HepG2 (cell line): ENCODE results near the gene EEFSEC. TPM values are rescaled to one million over a fixed set of nuclear protein-coding genes. Genes with fewer than 3 reads are reported as not detected.
A peak's percentile ranks its signal among the peaks of the same experiment; 100 is the strongest.

Experiments
- ARID5B ChIP-seq: IDR thresholded peaks from 2 replicates; pipeline ENCODE4 v1.4.0; 2020; ENCODE audit warnings: mild to moderate bottlenecking, missing genetic modification reagents
- CHD2 ChIP-seq: IDR thresholded peaks from 2 replicates; pipeline ENCODE4 v1.6.1; 2011; ENCODE audit warnings: low read depth, low read length, improper control_type of control experiment
- CREM ChIP-seq, 2 experiments: sonication (generic) in 1 of 2; formaldehyde crosslinking in 1 of 2; IDR thresholded peaks; 2 replicates each; pipeline versions ENCODE4 v1.4.0 to v1.6.1; 2016 to 2020; ENCODE audit warnings: antibody characterized with exemption in 1 of 2, mild to moderate bottlenecking in 1 of 2, missing genetic modification reagents in 1 of 2
- ETV5 ChIP-seq: IDR thresholded peaks from 2 replicates; pipeline ENCODE4 v1.6.1; 2018; ENCODE audit warnings: missing biosample characterization, missing genetic modification reagents, inconsistent platforms, borderline replicate concordance
- IRF9 ChIP-seq: sonication (generic); formaldehyde crosslinking; IDR thresholded peaks from 2 replicates; pipeline ENCODE4 v1.8.0; 2022; ENCODE audit warnings: missing genetic modification reagents, mild to moderate bottlenecking, borderline replicate concordance
- MED1 ChIP-seq: sonication (generic); formaldehyde crosslinking; IDR thresholded peaks from 2 replicates; pipeline ENCODE4 v1.4.0; 2020; ENCODE audit warnings: missing genetic modification reagents
- NCOA1 ChIP-seq: sonication (generic); formaldehyde crosslinking; IDR thresholded peaks from 2 replicates; pipeline ENCODE4 v1.9.0; 2021; ENCODE audit warnings: missing genetic modification reagents
- NR0B2 ChIP-seq: sonication (generic); formaldehyde crosslinking; IDR thresholded peaks from 2 replicates; pipeline ENCODE4 v1.4.0; 2020; ENCODE audit warnings: mild to moderate bottlenecking, missing genetic modification reagents
- PAX8 ChIP-seq: sonication (generic); formaldehyde crosslinking; IDR thresholded peaks from 2 replicates; pipeline ENCODE4 v1.8.0; 2022; ENCODE audit warnings: mild to moderate bottlenecking, missing genetic modification reagents, borderline replicate concordance
- ZNF20 ChIP-seq: sonication (generic); formaldehyde crosslinking; IDR thresholded peaks from 2 replicates; pipeline ENCODE4 v1.4.0; 2020; ENCODE audit warnings: mild to moderate bottlenecking, moderate library complexity, missing genetic modification reagents
- ZNF335 ChIP-seq: sonication (generic); formaldehyde crosslinking; IDR thresholded peaks from 2 replicates; pipeline ENCODE4 v1.4.0; 2020; ENCODE audit warnings: missing genetic modification reagents
- ZNF598 ChIP-seq: sonication (generic); formaldehyde crosslinking; IDR thresholded peaks from 2 replicates; pipeline ENCODE4 v1.5.1; 2020; ENCODE audit warnings: mild to moderate bottlenecking, missing genetic modification reagents, borderline replicate concordance
- ZNF619 ChIP-seq: sonication (generic); formaldehyde crosslinking; IDR thresholded peaks from 2 replicates; pipeline ENCODE4 v1.4.0; 2020; ENCODE audit warnings: mild to moderate bottlenecking, missing genetic modification reagents
- ZNF790 ChIP-seq: sonication (generic); formaldehyde crosslinking; IDR thresholded peaks from 2 replicates; pipeline ENCODE4 v1.8.0; 2022; ENCODE audit warnings: missing genetic modification reagents, mild to moderate bottlenecking, borderline replicate concordance
- ZSCAN29 ChIP-seq: sonication (generic); formaldehyde crosslinking; conservative IDR thresholded peaks from 2 replicates; pipeline ENCODE4 v1.4.0; 2020; ENCODE audit warnings: mild to moderate bottlenecking, missing genetic modification reagents
- ZZZ3 ChIP-seq: sonication (generic); formaldehyde crosslinking; IDR thresholded peaks from 2 replicates; pipeline ENCODE4 v1.4.0; 2020; ENCODE audit warnings: missing genetic modification reagents, mild to moderate bottlenecking, borderline replicate concordance
- polyA plus RNA-seq, 8 experiments: library from polyadenylated mRNA; depleted of rRNA in 3 of 8; stranded (reverse) in 7 of 8; unstranded in 1 of 8; fragments of >200 nt; fragmentation: Illumina TruSeq in 4 of 8; extraction: Trizol in 4 of 8; gene quantifications; 2 replicates each; pipeline versions ENCODE4 v1.2.1 to v1.2.3, GENCODE V29; 2011 to 2016; ENCODE audit warnings: low read depth in 4 of 8, missing spikeins in 1 of 8, mixed read lengths in 1 of 8; ENCODE audit not compliant: insufficient read depth in 1 of 8
- total RNA-seq, 5 experiments: library from RNA; depleted of rRNA; stranded (reverse); fragments of >200 nt; fragmentation: Illumina TruSeq; extraction: Trizol; gene quantifications; 2 replicates each; pipeline ENCODE4 v1.2.3, GENCODE V29; 2016; ENCODE audit warnings: low read depth in 1 of 5
- TF ChIP-seq, protein P1 (sequence below): IDR thresholded peaks from 2 replicates; pipeline ENCODE4 v1.6.1; 2016
- TF ChIP-seq, protein P2 (sequence below): IDR thresholded peaks from 2 replicates; pipeline ENCODE4 v1.6.1; 2016; ENCODE audit warnings: control low read depth

EEFSEC gene
- total and polyA plus RNA-seq, 2 of the 13 experiments (the other 11 are each of a cell fraction or from before 2014, with no cell fraction given), result 6.4 to 24.2 TPM

GRCh38 chr3:128123538-128124368 lies 29.5 kb upstream of the EEFSEC start, which contains the start of gene RUVBL1 (continued):
- TF ChIP-seq PAX8 (CRISPR knock-in tag) (0 out of 2 replicates have a peak, but pooled peaks have one; percentile 72), NCOA1 (CRISPR knock-in tag) (0 out of 2 replicates have a peak, but pooled peaks have one; percentile 37), ZNF598 (peak; percentile 10; the same call in 1 of the 2 replicates), CREM (IDR thresholded peaks at IDR 0.05) (peak; percentile 86), CREM (CRISPR knock-in tag; IDR thresholded peaks at IDR 0.05) (no peak), ZZZ3 (CRISPR knock-in tag) (peak; percentile 23; the same call in 1 of the 2 replicates), ZNF619 (CRISPR knock-in tag) (0 out of 2 replicates have a peak, but pooled peaks have one; percentile 35), IRF9 (peak; percentile 66; the same call in 1 of the 2 replicates), ETV5 (CRISPR knock-in tag) (peak; percentile 92), MED1 (peak; percentile 80), NR0B2 (CRISPR knock-in tag) (peak; percentile 64; the same call in 1 of the 2 replicates), CHD2 (peak; percentile 33; the same call in 1 of the 2 replicates), ZSCAN29 (CRISPR knock-in tag) (peak; percentile 36; the same call in 1 of the 2 replicates), ARID5B (peak; percentile 78; the same call in 1 of the 2 replicates), ZNF20 (CRISPR knock-in tag) (0 out of 2 replicates have a peak, but pooled peaks have one; percentile 28), ZNF790 (CRISPR knock-in tag) (no peak), ZNF335 (CRISPR knock-in tag) (peak; percentile 88)
- TF ChIP-seq, protein P1, sequence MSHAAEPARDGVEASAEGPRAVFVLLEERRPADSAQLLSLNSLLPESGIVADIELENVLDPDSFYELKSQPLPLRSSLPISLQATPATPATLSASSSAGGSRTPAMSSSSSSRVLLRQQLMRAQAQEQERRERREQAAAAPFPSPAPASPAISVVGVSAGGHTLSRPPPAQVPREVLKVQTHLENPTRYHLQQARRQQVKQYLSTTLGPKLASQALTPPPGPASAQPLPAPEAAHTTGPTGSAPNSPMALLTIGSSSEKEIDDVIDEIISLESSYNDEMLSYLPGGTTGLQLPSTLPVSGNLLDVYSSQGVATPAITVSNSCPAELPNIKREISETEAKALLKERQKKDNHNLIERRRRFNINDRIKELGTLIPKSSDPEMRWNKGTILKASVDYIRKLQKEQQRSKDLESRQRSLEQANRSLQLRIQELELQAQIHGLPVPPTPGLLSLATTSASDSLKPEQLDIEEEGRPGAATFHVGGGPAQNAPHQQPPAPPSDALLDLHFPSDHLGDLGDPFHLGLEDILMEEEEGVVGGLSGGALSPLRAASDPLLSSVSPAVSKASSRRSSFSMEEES (CRISPR knock-in tag), result peak; percentile 66
- TF ChIP-seq, protein P2, sequence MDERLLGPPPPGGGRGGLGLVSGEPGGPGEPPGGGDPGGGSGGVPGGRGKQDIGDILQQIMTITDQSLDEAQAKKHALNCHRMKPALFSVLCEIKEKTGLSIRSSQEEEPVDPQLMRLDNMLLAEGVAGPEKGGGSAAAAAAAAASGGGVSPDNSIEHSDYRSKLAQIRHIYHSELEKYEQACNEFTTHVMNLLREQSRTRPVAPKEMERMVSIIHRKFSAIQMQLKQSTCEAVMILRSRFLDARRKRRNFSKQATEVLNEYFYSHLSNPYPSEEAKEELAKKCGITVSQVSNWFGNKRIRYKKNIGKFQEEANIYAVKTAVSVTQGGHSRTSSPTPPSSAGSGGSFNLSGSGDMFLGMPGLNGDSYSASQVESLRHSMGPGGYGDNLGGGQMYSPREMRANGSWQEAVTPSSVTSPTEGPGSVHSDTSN (CRISPR knock-in tag), result peak; percentile 94
